PC-3 (cell line): ENCODE measurements around the gene INVS.

Source experiments
- EZH2 ChIP-seq: fragments of 300-600 bp; sonication (generic); IDR thresholded peaks from one replicate; pipeline ENCODE4 v1.6.1; 2017; ENCODE audit warnings: antibody characterized with exemption, mild to moderate bottlenecking, low read length; ENCODE audit not compliant: unreplicated experiment
- TF ChIP-seq, protein P1 (sequence below): fragments of 300-600 bp; sonication (generic); conservative IDR thresholded peaks from 2 replicates; pipeline ENCODE4 v1.5.1; 2017; ENCODE audit warnings: antibody characterized with exemption, low read depth, mild to moderate bottlenecking, low read length

DNA sequence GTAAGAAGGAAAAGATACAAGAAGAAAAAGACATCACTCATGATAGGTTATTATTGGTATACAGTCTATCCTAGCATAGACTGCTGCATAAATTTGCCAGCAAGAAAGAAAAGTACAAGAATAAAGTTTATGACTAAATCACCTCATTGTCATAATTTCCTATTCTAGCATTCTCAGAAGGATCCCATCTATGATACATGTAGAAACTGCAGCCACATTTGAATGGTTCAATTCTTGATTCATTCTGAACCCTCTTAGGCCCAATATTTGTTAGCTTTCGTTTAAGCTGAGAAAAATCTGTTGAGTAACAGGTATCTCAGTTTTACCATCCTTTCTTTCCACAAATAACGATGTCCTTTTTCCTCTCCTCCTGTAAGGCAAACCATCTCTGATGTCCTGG is 21.2 kb downstream of the INVS start:
- TF ChIP-seq, protein P1, sequence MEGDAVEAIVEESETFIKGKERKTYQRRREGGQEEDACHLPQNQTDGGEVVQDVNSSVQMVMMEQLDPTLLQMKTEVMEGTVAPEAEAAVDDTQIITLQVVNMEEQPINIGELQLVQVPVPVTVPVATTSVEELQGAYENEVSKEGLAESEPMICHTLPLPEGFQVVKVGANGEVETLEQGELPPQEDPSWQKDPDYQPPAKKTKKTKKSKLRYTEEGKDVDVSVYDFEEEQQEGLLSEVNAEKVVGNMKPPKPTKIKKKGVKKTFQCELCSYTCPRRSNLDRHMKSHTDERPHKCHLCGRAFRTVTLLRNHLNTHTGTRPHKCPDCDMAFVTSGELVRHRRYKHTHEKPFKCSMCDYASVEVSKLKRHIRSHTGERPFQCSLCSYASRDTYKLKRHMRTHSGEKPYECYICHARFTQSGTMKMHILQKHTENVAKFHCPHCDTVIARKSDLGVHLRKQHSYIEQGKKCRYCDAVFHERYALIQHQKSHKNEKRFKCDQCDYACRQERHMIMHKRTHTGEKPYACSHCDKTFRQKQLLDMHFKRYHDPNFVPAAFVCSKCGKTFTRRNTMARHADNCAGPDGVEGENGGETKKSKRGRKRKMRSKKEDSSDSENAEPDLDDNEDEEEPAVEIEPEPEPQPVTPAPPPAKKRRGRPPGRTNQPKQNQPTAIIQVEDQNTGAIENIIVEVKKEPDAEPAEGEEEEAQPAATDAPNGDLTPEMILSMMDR: no peak
- no peak for TF ChIP-seq EZH2
